A673 (cell line): ENCODE results near the gene BEND5. TPM values are rescaled to one million over a fixed set of nuclear protein-coding genes. Genes with fewer than 3 reads are reported as not detected.

Experiments
- BruUV-seq: library from RNA; stranded (reverse); fragments of 400-500 nt; replicated peaks from 2 replicates; lab custom pipeline; 2021; lab: Mats Ljungman, UMichigan
- CTCF ChIA-PET: fragments of 300-600 bp; sonication (Branson Sonifier 250); formaldehyde crosslinking; loops from one replicate; lab custom pipeline; 2022; ENCODE audit warnings: antibody characterized with exemption; lab: Charles Lee
- POLR2A ChIA-PET: fragments of 300-600 bp; sonication (Branson Sonifier 250); formaldehyde crosslinking; loops from one replicate; lab custom pipeline; 2022; ENCODE audit warnings: antibody characterized with exemption; ENCODE audit not compliant: low non-redundant PET; lab: Charles Lee
- DNase-seq: peaks from one replicate; pipeline ENCODE4 v3.0.0-alpha.2; 2015; ENCODE audit warnings: low spot score
- H3K27ac ChIP-seq: fragments of 200-600 bp; sonication (generic); 2 replicates; pipeline ENCODE4 v1.5.1; 2016; ENCODE audit warnings: mixed run types, low read depth, mild to moderate bottlenecking, mixed read lengths, antibody characterized with exemption, low read length; ENCODE audit not compliant: poor library complexity, severe bottlenecking
- H3K27me3 ChIP-seq: fragments of 200-600 bp; sonication (generic); replicated peaks from 2 replicates; pipeline ENCODE4 v1.6.1; 2017; ENCODE audit warnings: mixed run types, low read depth, mild to moderate bottlenecking, mixed read lengths, antibody characterized with exemption, low read length; ENCODE audit not compliant: insufficient read depth, poor library complexity
- H3K36me3 ChIP-seq: fragments of 200-600 bp; sonication (generic); 2 replicates; pipeline ENCODE4 v1.6.1; 2016; ENCODE audit warnings: mixed run types, mild to moderate bottlenecking, mixed read lengths, antibody characterized with exemption, low read length; ENCODE audit not compliant: insufficient read depth, poor library complexity, severe bottlenecking
- H3K4me1 ChIP-seq: fragments of 200-600 bp; sonication (generic); 2 replicates; pipeline ENCODE4 v1.6.1; 2017; ENCODE audit warnings: mixed run types, mild to moderate bottlenecking, mixed read lengths, antibody characterized with exemption, low read length; ENCODE audit not compliant: insufficient read depth, poor library complexity, severe bottlenecking
- H3K4me3 ChIP-seq: fragments of 200-600 bp; sonication (generic); 2 replicates; pipeline ENCODE4 v1.5.1; 2016; ENCODE audit warnings: low read depth, mixed run types, mild to moderate bottlenecking, mixed read lengths, low read length; ENCODE audit not compliant: poor library complexity, severe bottlenecking
- H3K9me3 ChIP-seq: fragments of 200-600 bp; sonication (generic); 2 replicates; pipeline ENCODE4 v1.6.1; 2016; ENCODE audit warnings: mixed run types, low read depth, mild to moderate bottlenecking, mixed read lengths, antibody characterized with exemption, low read length; ENCODE audit not compliant: poor library complexity, severe bottlenecking
- CTCF ChIP-seq: fragments of 300-800, 200-600 bp; sonication (generic); conservative IDR thresholded peaks from 2 replicates; pipeline ENCODE4 v1.5.1; 2017; ENCODE audit warnings: low read depth, mild to moderate bottlenecking, antibody characterized with exemption, low read length, moderate library complexity, mixed read lengths
- EZH2 ChIP-seq: fragments of 200-600 bp; sonication (generic); IDR thresholded peaks from 2 replicates; pipeline ENCODE4 v1.6.1; 2017; ENCODE audit warnings: borderline replicate concordance, low read depth, mild to moderate bottlenecking, mixed read lengths, antibody characterized with exemption, low read length; ENCODE audit not compliant: poor library complexity, severe bottlenecking
- intact Hi-C: fragments of 100-400 bp; cut with micrococcal nuclease; formaldehyde crosslinking; loops from one replicate; pipeline ENCODE4 v1.10.0; 2022; ENCODE audit not compliant: unreplicated experiment
- total RNA-seq: library from RNA; stranded (reverse); gene quantifications from 2 replicates; pipeline ENCODE4 v1.2.3, GENCODE V29; 2021

BEND5 gene
- total RNA-seq, 1 experiment from 2014 or later = 6.2 TPM

- no TSS peak for BruUV-seq
- Histone ChIP-seq H3K27me3 (no peaks in the 10 kb centered on the region), H3K27ac (no peak overlapping the region), H3K4me3 (no peak overlapping the region), H3K36me3 (no peaks in the 10 kb centered on the region), H3K4me1 (no peaks in the 10 kb centered on the region), H3K9me3 (no peaks in the 10 kb centered on the region)
- TF ChIP-seq EZH2 (no peak), CTCF (no peak)
- no peak for DNase-seq
- intact Hi-C loops = no loop called here
- ChIA-PET CTCF (no interaction called here), POLR2A (no interaction called here)
Observed at GRCh38 chr1:48785869-48786268, 9.2 kb upstream of the BEND5 start.

- intact Hi-C loops = no loop called here
Observed at GRCh38 chr1:48784301-48784700, 7.6 kb upstream of the BEND5 start.

GRCh38 chr1:48777219-48777895 is 666 bp upstream of the BEND5 start:
- no peak for DNase-seq
- no peaks in the 10 kb centered on the region for H3K36me3 ChIP-seq
- POLR2A ChIA-PET = no interaction called here
- no peak overlapping the region for H3K27ac ChIP-seq
- H3K4me3 ChIP-seq = peak overlapping the region; percentile 82
- H3K9me3 ChIP-seq = no peaks in the 10 kb centered on the region
- TF ChIP-seq CTCF (no peak), EZH2 (no peak)
- intact Hi-C loops = no loop called here
- no TSS peak for BruUV-seq
- H3K4me1 ChIP-seq = no peaks in the 10 kb centered on the region
- H3K27me3 ChIP-seq = no peaks in the 10 kb centered on the region
- CTCF ChIA-PET = no interaction called here

More at GRCh38 chr1:48784301-48784700, 7.6 kb upstream of the BEND5 start:
- Histone ChIP-seq H3K4me3 (no peak overlapping the region), H3K27me3 (no peaks in the 10 kb centered on the region), H3K36me3 (no peaks in the 10 kb centered on the region), H3K4me1 (no peaks in the 10 kb centered on the region), H3K9me3 (no peaks in the 10 kb centered on the region), H3K27ac (no peak overlapping the region)
- ChIA-PET POLR2A (no interaction called here), CTCF (no interaction called here)
- no peak for DNase-seq
- no peak for TF ChIP-seq EZH2
- TF ChIP-seq CTCF = no peak
- no TSS peak for BruUV-seq
